Stimulated activated CD4-positive, alpha-beta T cell treated with anti-CD3 and anti-CD28 coated beads, Interleukin-12 subunit alpha, Interleukin-12 subunit beta, amount 100 ng/mL, for 48 hours (primary cell): ENCODE data around the gene PTGS2.
A peak's percentile ranks its signal among the peaks of the same experiment; 100 is the strongest.

Experiments used
- DNase-seq, 3 donors: peaks; one replicate each; pipeline ENCODE4 v3.0.0-alpha.2; 2020; ENCODE audit warnings: low read depth in 2 of 3, low spot score in 1 of 3

PTGS2 gene

DNA sequence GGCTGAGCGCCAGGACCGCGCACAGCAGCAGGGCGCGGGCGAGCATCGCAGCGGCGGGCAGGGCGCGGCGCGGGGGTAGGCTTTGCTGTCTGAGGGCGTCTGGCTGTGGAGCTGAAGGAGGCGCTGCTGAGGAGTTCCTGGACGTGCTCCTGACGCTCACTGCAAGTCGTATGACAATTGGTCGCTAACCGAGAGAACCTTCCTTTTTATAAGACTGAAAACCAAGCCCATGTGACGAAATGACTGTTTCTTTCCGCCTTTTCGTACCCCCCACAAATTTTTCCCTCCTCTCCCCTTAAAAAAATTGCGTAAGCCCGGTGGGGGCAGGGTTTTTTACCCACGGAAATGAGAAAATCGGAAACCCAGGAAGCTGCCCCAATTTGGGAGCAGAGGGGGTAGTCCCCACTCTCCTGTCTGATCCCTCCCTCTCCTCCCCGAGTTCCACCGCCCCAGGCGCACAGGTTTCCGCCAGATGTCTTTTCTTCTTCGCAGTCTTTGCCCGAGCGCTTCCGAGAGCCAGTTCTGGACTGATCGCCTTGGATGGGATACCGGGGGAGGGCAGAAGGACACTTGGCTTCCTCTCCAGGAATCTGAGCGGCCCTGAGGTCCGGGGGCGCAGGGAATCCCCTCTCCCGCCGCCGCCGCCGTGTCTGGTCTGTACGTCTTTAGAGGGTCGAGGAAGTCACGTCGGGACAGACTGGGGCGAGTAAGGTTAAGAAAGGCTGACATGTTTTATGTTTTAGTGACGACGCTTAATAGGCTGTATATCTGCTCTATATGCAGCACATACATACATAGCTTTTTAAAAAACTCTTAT is at the start of gene PTGS2:
Gene PTGS2 (minus strand): TSS at position 179 of the 817 bp plus-strand sequence. CDS start 133 bp downstream, at position 46.
- DNase-seq, result peak; percentile 8 to 38 (median 31)

DNA sequence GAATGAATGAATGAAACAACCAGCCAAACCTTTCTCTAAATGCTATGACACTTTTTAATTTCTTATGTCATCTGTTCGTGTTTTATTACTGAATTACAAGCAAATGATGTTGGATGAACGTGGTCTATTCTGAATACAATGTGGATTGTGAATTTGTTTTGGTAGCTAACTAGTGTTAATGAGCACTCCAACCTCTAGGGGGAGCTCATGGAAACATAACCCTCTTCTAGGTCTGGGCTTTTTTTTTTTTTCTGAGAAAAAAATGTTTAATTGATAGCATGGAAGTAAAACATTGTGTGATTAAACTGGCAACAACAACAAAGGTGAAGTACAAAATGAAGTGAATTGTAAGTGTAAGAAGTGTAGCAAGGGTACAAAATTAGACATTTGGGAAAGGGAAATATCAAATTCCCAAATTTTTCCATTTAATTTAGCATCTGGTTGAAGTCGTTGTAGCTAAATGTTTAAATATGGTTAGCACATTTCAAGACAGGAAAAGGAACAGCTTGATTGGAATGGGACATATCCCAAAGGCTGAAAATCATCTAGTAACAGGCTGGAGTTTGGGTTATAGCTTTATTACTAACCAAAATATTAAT is 42.6 kb upstream of the PTGS2 start:
- peak in 1 of 3 donors; percentile 30 for DNase-seq

GRCh38 chr1:186717286-186717685 is 37.1 kb upstream of the PTGS2 start:
- no peak for DNase-seq

GRCh38 chr1:186715887-186716809 is 35.9 kb upstream of the PTGS2 start:
- DNase-seq, result no peak

GRCh38 chr1:186710696-186711095 is 30.5 kb upstream of the PTGS2 start:
- no peak for DNase-seq

DNA sequence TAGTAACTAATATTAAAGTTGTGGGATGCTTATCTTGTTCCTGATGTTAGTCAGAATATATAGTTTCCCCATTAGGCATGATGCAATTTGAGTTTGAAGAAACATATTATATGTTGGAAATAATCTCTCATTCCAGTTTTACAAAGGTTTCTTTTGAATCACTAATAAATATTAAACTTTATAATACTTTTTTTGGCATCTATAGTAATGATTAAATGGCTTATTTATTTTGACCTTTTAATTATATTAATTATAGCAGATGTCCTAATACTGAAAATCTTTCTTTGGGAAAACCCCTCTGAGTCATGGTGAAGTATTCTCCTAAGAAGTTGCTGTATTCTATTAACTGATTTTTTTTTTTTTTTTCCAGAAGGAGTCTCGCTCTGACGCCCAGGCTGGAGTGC is 28.5 kb upstream of the PTGS2 start:
- DNase-seq, result no peak

DNA sequence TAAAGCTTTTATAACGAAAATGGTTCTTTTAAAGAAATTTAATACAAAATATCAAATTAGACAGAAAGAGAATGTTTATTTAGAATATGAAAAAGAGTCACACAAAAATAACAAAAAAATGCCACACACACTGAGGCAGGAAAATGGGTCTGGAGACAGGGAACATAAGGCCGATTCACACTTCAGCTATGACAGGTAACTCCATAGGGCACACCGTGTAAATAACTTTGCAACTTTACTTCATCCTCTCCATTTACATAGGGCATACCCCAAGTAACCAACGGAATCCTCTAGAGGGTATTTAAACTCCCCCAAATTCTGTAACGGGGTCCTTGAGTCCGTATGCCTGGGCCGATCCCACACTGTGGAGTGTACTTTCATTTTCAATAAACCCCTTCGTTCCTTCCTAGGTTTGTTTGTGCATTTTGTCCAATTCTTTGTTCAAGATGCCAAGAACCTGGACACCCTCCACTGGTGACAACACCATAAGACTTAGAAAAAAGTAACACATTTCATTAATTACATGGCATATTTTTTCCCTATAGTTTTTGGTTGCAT is 23.1 kb upstream of the PTGS2 start:
- no peak for DNase-seq

GRCh38 chr1:186700722-186701121 is 20.5 kb upstream of the PTGS2 start:
- no peak for DNase-seq

GRCh38 chr1:186699519-186699918 is 19.3 kb upstream of the PTGS2 start:
- no peak for DNase-seq

DNA sequence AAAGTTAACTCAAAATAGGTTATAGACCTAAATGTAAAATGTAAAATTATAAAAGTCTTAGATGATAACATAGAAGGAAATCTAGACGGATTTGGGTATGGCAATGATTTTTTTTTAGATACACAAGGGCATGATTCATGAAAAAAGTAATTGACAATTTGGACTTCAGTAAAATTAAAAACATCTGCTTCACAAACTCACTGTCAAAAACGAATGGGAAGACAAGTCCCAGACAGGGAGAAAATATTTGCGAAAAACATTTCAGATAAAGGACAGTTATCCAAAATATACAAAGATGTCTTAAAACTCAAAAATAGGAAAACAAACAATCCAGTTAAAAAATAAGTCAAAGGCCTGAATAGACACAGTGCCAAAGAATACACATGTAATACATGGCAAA is 9.7 kb upstream of the PTGS2 start:
- no peak for DNase-seq

GRCh38 chr1:186689376-186689775 is 9.2 kb upstream of the PTGS2 start:
- DNase-seq, result no peak

GRCh38 chr1:186683652-186684410 is 3.6 kb upstream of the PTGS2 start:
- DNase-seq, result no peak

DNA sequence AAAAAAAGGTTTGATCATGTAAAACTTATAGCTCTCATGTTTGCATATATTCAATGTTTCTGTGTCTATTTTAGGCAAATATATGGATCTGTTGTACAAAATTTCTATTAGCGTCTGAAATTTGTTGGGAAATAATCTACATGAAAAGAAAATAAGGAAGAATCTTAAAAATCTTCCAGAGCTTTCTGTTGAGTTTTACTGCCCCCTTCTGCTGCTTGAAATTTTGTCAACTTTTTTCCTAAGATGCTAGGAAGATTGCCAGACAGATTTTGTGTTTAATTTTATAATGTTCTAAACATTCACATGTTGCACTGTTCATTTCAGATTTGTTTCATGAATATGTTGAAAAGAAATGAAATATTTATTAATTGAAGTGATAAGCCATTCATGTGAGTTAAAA is 2.5 kb upstream of the PTGS2 start:
- DNase-seq, result no peak

- DNase-seq, result no peak
These were observed 1.6 kb upstream of the PTGS2 start for GRCh38 chr1:186681801-186682200.

DNA sequence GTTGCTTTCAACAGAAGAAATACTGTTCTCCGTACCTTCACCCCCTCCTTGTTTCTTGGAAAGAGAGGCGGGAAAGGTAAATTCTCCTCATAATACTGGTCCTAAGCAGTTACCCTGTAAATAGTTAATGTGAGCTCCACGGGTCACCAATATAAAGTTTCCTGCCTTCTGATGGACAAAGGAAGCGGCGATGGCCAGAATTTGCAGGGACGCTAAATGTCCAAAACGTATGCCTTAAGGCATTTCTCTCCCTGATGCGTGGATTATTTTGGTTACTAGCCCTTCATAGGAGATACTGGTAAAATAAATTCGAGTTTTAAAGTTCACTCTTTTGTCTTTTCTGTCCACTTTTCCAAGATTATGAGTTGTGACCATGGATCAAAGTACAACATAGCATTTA is 898 bp upstream of the PTGS2 start:
- DNase-seq, result no peak

- DNase-seq, result no peak
These were observed 339 bp downstream of the PTGS2 start for GRCh38 chr1:186679924-186680244.

- no peak for DNase-seq
These were observed 2.1 kb downstream of the PTGS2 start for GRCh38 chr1:186678155-186678554.

- no peak for DNase-seq
These were observed 7.6 kb downstream of the PTGS2 start for GRCh38 chr1:186672596-186672995.

DNA sequence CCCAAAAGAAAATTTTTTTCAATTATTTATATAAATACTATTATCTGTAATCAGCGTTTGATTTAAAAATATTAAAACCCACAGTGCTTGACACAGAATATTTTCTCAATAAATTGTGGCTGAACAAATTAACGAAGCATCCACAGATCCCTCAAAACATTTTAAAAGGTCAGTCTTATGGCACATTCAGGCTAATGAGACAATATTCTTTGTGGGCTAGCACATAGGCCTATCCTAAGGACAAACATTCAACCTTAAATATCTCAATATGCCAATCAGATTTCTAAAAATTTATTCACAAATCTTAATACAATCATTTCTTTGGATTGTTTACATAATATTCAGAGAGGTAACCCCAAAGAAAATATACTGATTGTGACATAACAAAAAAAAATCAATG is 8.1 kb downstream of the PTGS2 start:
- no peak for DNase-seq

- no peak for DNase-seq
These were observed 8.9 kb downstream of the PTGS2 start for GRCh38 chr1:186671136-186671825.
